Measurements from ENCODE around the gene WDR27.

DNA sequence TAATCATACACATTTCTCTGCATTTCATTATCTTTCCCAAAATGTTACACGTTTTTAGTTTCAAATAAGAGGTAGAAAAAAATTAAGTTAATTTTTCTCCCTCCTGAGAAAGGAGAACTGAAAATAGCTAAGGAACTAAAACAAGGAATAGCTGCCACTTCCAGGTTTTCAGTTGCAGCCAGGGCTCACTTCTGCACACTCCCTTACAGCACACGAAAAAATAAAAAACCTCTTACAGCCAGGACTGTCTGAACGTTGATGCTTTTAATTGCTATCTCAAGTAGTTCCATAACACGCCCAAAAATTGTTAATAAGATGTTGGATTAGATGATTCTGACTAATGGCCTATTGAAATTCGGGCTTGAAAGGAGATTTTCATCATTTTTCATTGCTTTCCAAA, 294.5 kb downstream of the WDR27 start:
- no peak for TF ChIP-seq POLR2AphosphoS5 (IDR thresholded peaks at IDR 0.05; ENCODE audit: insufficient read depth in 1 of 2, low read depth in 1 of 2)
- TF ChIP-seq CTCF (IDR thresholded peaks at IDR 0.05): no peak
